ENCODE data around the gene HSPG2.
A peak's percentile ranks its signal among the peaks of the same experiment; 100 is the strongest.

Gene HSPG2

GRCh38 chr1:21942464-21942863 lies 5.4 kb upstream of the HSPG2 start:
- Histone ChIP-seq H3K4me1 (ENCODE audit: control insufficient read depth, insufficient read depth, low read length) (peaks cover 51% of the 10 kb centered on the region), H3K4me3 (ENCODE audit: insufficient read depth, low read depth, low read length) (no peak overlapping the region), H3K9me3 (ENCODE audit: control insufficient read depth, low read length) (no peaks in the 10 kb centered on the region), H3K27ac (ENCODE audit: insufficient read depth, low read depth, low read length, poor library complexity, severe bottlenecking) (no peak overlapping the region), H3K36me3 (ENCODE audit: control insufficient read depth, insufficient read depth, low read length) (no peaks in the 10 kb centered on the region), H3K27me3 (ENCODE audit: control insufficient read depth, insufficient read depth, low read length, poor library complexity, severe bottlenecking) (no peaks in the 10 kb centered on the region)
- WGBS, 2 experiments = 73 to 75% methylated on average over 10 of the region's 10 CpGs

- 80 to 91% methylated on average over 3 to 5 of the region's 5 CpGs for WGBS, 2 experiments
Measured at GRCh38 chr1:21941370-21941769, 4.3 kb upstream of the HSPG2 start.

GRCh38 chr1:21940492-21940891 lies 3.4 kb upstream of the HSPG2 start:
- 98 to 100% methylated on average over 2 of the region's 2 CpGs for WGBS, 2 experiments
- Histone ChIP-seq H3K4me3 (ENCODE audit: insufficient read depth, low read depth, low read length) (no peak overlapping the region), H3K36me3 (ENCODE audit: control insufficient read depth, insufficient read depth, low read length) (no peaks in the 10 kb centered on the region), H3K27ac (ENCODE audit: insufficient read depth, low read depth, low read length, poor library complexity, severe bottlenecking) (no peak overlapping the region), H3K4me1 (ENCODE audit: control insufficient read depth, insufficient read depth, low read length) (peaks cover 54% of the 10 kb centered on the region), H3K9me3 (ENCODE audit: control insufficient read depth, low read length) (no peaks in the 10 kb centered on the region), H3K27me3 (ENCODE audit: control insufficient read depth, insufficient read depth, low read length, poor library complexity, severe bottlenecking) (no peaks in the 10 kb centered on the region)

More at GRCh38 chr1:21941370-21941769, 4.3 kb upstream of the HSPG2 start:
- Histone ChIP-seq H3K27ac (ENCODE audit: insufficient read depth, low read depth, low read length, poor library complexity, severe bottlenecking) (no peak overlapping the region), H3K27me3 (ENCODE audit: control insufficient read depth, insufficient read depth, low read length, poor library complexity, severe bottlenecking) (no peaks in the 10 kb centered on the region), H3K4me3 (ENCODE audit: insufficient read depth, low read depth, low read length) (no peak overlapping the region), H3K36me3 (ENCODE audit: control insufficient read depth, insufficient read depth, low read length) (no peaks in the 10 kb centered on the region), H3K4me1 (ENCODE audit: control insufficient read depth, insufficient read depth, low read length) (peaks cover 46% of the 10 kb centered on the region), H3K9me3 (ENCODE audit: control insufficient read depth, low read length) (no peaks in the 10 kb centered on the region)

- Histone ChIP-seq H3K4me3 (ENCODE audit: insufficient read depth, low read depth, low read length) (no peak overlapping the region), H3K27ac (ENCODE audit: insufficient read depth, low read depth, low read length, poor library complexity, severe bottlenecking) (no peak overlapping the region), H3K36me3 (ENCODE audit: control insufficient read depth, insufficient read depth, low read length) (no peaks in the 10 kb centered on the region), H3K27me3 (ENCODE audit: control insufficient read depth, insufficient read depth, low read length, poor library complexity, severe bottlenecking) (no peaks in the 10 kb centered on the region), H3K4me1 (ENCODE audit: control insufficient read depth, insufficient read depth, low read length) (peaks cover 58% of the 10 kb centered on the region), H3K9me3 (ENCODE audit: control insufficient read depth, low read length) (no peaks in the 10 kb centered on the region)
- WGBS, 2 experiments = 82% methylated on average over 9 of the region's 9 CpGs
Measured at GRCh38 chr1:21939650-21940374, 2.7 kb upstream of the HSPG2 start.

- WGBS, 2 experiments = 89 to 92% methylated on average over 9 of the region's 11 CpGs
- H3K4me1 ChIP-seq (ENCODE audit: control insufficient read depth, insufficient read depth, low read length) = peaks cover 59% of the 10 kb centered on the region
- no peak overlapping the region for H3K27ac ChIP-seq (ENCODE audit: insufficient read depth, low read depth, low read length, poor library complexity, severe bottlenecking)
Measured at GRCh38 chr1:21938732-21939538, 1.8 kb upstream of the HSPG2 start.

GRCh38 chr1:21937372-21938121 lies 437 bp upstream of the HSPG2 start:
- Histone ChIP-seq H3K9me3 (ENCODE audit: control insufficient read depth, low read length) (no peaks in the 10 kb centered on the region), H3K27ac (ENCODE audit: insufficient read depth, low read depth, low read length, poor library complexity, severe bottlenecking) (no peak overlapping the region), H3K4me1 (ENCODE audit: control insufficient read depth, insufficient read depth, low read length) (peaks cover 64% of the 10 kb centered on the region), H3K36me3 (ENCODE audit: control insufficient read depth, insufficient read depth, low read length) (no peaks in the 10 kb centered on the region), H3K4me3 (ENCODE audit: insufficient read depth, low read depth, low read length) (peak overlapping the region; percentile 31), H3K27me3 (ENCODE audit: control insufficient read depth, insufficient read depth, low read length, poor library complexity, severe bottlenecking) (no peaks in the 10 kb centered on the region)
- 12 to 13% methylated on average over 68 to 69 of the region's 69 CpGs for WGBS, 2 experiments

More at GRCh38 chr1:21938732-21939538, 1.8 kb upstream of the HSPG2 start:
- no peaks in the 10 kb centered on the region for H3K27me3 ChIP-seq (ENCODE audit: control insufficient read depth, insufficient read depth, low read length, poor library complexity, severe bottlenecking)
- H3K9me3 ChIP-seq (ENCODE audit: control insufficient read depth, low read length) = no peaks in the 10 kb centered on the region
- H3K4me3 ChIP-seq (ENCODE audit: insufficient read depth, low read depth, low read length) = no peak overlapping the region
- H3K36me3 ChIP-seq (ENCODE audit: control insufficient read depth, insufficient read depth, low read length) = no peaks in the 10 kb centered on the region

- Histone ChIP-seq H3K27ac (ENCODE audit: insufficient read depth, low read depth, low read length, poor library complexity, severe bottlenecking) (no peak overlapping the region), H3K36me3 (ENCODE audit: control insufficient read depth, insufficient read depth, low read length) (no peaks in the 10 kb centered on the region), H3K27me3 (ENCODE audit: control insufficient read depth, insufficient read depth, low read length, poor library complexity, severe bottlenecking) (no peaks in the 10 kb centered on the region), H3K4me3 (ENCODE audit: insufficient read depth, low read depth, low read length) (peak overlapping the region; percentile 70), H3K9me3 (ENCODE audit: control insufficient read depth, low read length) (no peaks in the 10 kb centered on the region), H3K4me1 (ENCODE audit: control insufficient read depth, insufficient read depth, low read length) (peaks cover 68% of the 10 kb centered on the region)
- 6 to 8% methylated on average over 34 of the region's 34 CpGs for WGBS, 2 experiments
Measured at GRCh38 chr1:21936366-21937031, 611 bp downstream of the HSPG2 start.

GRCh38 chr1:21935891-21936365 lies 1.2 kb downstream of the HSPG2 start:
- Histone ChIP-seq H3K36me3 (ENCODE audit: control insufficient read depth, insufficient read depth, low read length) (no peaks in the 10 kb centered on the region), H3K27me3 (ENCODE audit: control insufficient read depth, insufficient read depth, low read length, poor library complexity, severe bottlenecking) (no peaks in the 10 kb centered on the region), H3K4me3 (ENCODE audit: insufficient read depth, low read depth, low read length) (peak overlapping the region; percentile 70), H3K27ac (ENCODE audit: insufficient read depth, low read depth, low read length, poor library complexity, severe bottlenecking) (no peak overlapping the region), H3K4me1 (ENCODE audit: control insufficient read depth, insufficient read depth, low read length) (peaks cover 71% of the 10 kb centered on the region), H3K9me3 (ENCODE audit: control insufficient read depth, low read length) (no peaks in the 10 kb centered on the region)
- WGBS, 2 experiments = 33 to 36% methylated on average over 8 of the region's 8 CpGs

- H3K4me3 ChIP-seq (ENCODE audit: insufficient read depth, low read depth, low read length) = no peak overlapping the region
- peaks cover 73% of the 10 kb centered on the region for H3K4me1 ChIP-seq (ENCODE audit: control insufficient read depth, insufficient read depth, low read length)
- 72 to 73% methylated on average over 10 of the region's 10 CpGs for WGBS, 2 experiments
- H3K9me3 ChIP-seq (ENCODE audit: control insufficient read depth, low read length) = no peaks in the 10 kb centered on the region
- no peaks in the 10 kb centered on the region for H3K36me3 ChIP-seq (ENCODE audit: control insufficient read depth, insufficient read depth, low read length)
- H3K27ac ChIP-seq (ENCODE audit: insufficient read depth, low read depth, low read length, poor library complexity, severe bottlenecking) = no peak overlapping the region
- H3K27me3 ChIP-seq (ENCODE audit: control insufficient read depth, insufficient read depth, low read length, poor library complexity, severe bottlenecking) = no peaks in the 10 kb centered on the region
Measured at GRCh38 chr1:21935393-21935804, 1.7 kb downstream of the HSPG2 start.
